RWPE1 (cell line): Measurements from ENCODE around the gene ETNK2.

Experiments
- CTCF ChIA-PET: fragments of 350-600 bp; sonication (Branson Sonifier 250); formaldehyde crosslinking; extraction: SDS; loops from one replicate; lab custom pipeline; 2021; lab: Yijun Ruan, JAX
- POLR2A ChIA-PET: fragments of 400-600 bp; formaldehyde crosslinking; extraction: SDS; loops from one replicate; lab custom pipeline; 2020; ENCODE audit warnings: antibody characterized with exemption; ENCODE audit not compliant: low non-redundant PET; lab: Yijun Ruan, JAX
- DNase-seq: peaks from one replicate; pipeline ENCODE4 v3.0.0; 2012; ENCODE audit warnings: low spot score
- H3K27ac ChIP-seq: fragments of 450-650 bp; 2 replicates; pipeline ENCODE4 v1.5.1; 2017
- TF ChIP-seq, protein P1 (sequence below): fragments of 450-650 bp; conservative IDR thresholded peaks from 2 replicates; pipeline ENCODE4 v1.5.1; 2017; ENCODE audit warnings: low read depth, mild to moderate bottlenecking

Gene ETNK2

GRCh38 chr1:204130178-204130577, 21.7 kb downstream of the ETNK2 start:
- ChIA-PET CTCF (interaction anchor here (1.0 to 5.5 kb wide), 11 partner anchors 9 to 269 kb away, joined by 3 to 163 read pairs (median 6); partner anchors contain the start of gene SOX13), POLR2A (no interaction called here)
- no peak for DNase-seq
- peak overlapping the region; percentile 89 for H3K27ac ChIP-seq
- TF ChIP-seq, protein P1, sequence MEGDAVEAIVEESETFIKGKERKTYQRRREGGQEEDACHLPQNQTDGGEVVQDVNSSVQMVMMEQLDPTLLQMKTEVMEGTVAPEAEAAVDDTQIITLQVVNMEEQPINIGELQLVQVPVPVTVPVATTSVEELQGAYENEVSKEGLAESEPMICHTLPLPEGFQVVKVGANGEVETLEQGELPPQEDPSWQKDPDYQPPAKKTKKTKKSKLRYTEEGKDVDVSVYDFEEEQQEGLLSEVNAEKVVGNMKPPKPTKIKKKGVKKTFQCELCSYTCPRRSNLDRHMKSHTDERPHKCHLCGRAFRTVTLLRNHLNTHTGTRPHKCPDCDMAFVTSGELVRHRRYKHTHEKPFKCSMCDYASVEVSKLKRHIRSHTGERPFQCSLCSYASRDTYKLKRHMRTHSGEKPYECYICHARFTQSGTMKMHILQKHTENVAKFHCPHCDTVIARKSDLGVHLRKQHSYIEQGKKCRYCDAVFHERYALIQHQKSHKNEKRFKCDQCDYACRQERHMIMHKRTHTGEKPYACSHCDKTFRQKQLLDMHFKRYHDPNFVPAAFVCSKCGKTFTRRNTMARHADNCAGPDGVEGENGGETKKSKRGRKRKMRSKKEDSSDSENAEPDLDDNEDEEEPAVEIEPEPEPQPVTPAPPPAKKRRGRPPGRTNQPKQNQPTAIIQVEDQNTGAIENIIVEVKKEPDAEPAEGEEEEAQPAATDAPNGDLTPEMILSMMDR, result no peak

GRCh38 chr1:204128964-204129896, 22.6 kb downstream of the ETNK2 start:
- POLR2A ChIA-PET, result interaction anchor here (0.6 kb wide), 1 partner anchor 209 kb away, joined by 6 read pairs; no protein-coding TSS in a partner anchor
- DNase-seq, result peak; percentile 71
- TF ChIP-seq, protein P1, result peak; percentile 75
- CTCF ChIA-PET, result interaction anchor here (0.5 to 5.5 kb wide), 42 partner anchors 9 to 1044 kb away, joined by 3 to 163 read pairs (median 4); partner anchors contain the start of genes SNRPE and SOX13
- H3K27ac ChIP-seq, result peak overlapping the region; percentile 89

DNA sequence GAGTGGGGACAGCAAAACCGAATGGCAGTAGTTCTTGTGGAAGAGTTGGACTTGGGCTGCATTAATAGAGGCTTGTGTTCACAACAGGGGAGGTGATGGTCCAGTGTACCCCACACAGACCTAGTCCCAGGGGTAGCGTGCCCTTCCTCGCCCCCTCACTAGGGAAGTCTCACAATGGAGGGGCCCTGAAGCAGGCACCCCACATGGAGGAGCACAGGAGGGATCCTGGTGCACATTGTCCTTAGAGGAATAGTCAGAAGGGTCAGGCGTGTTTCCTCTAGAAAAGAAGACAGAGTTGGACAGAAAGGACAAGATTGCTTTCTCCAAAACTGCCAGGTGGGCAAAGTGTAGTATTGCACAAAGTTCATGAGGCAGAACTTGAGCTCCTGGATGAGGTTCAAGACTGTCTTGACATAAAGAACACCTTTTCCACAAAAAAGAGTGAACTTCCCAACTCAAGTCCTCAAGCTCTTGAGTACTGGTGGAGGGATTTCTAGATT, 23.3 kb downstream of the ETNK2 start:
- peak overlapping the region; percentile 89 for H3K27ac ChIP-seq
- TF ChIP-seq, protein P1, result no peak
- POLR2A ChIA-PET, result no interaction called here
- DNase-seq, result no peak
- CTCF ChIA-PET, result interaction anchor here (0.5 to 5.5 kb wide), 25 partner anchors 8 to 291 kb away, joined by 3 to 163 read pairs (median 7); partner anchors contain the start of genes SNRPE and SOX13

DNA sequence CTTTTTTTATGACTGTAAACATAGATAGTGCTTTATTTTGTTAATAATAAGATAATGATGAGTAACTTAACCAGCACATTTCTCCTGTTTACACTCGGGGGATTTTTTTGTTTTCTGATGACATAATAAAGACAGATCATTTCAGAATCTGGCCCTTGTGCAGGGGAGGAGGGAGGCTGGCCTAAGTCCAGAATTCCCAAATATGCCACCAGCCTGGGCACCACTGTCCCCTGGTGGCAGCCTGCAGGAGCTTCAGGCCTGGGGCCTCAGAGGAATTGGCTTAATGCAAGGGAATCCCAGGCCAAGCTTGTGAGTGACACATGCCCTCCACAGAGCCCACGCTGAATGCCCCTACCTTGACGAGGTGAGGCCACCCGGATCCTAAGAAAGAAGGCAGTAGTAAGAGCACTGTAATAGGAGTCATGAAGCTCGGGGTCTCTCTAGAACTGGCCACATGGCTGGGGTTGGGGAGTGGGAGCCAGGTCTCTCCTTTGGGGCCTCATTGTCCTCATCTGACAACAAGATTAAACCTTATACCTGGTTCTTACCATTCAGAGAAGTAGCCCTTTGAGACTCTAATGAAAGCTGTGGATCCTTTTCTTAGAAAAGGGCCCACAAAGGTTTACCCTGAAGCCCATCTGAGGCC, 24.1 kb downstream of the ETNK2 start:
- POLR2A ChIA-PET, result interaction anchor here (0.6 to 0.8 kb wide), 2 partner anchors 256 to 308 kb away, joined by 3 read pairs; no protein-coding TSS in a partner anchor
- DNase-seq, result peak; percentile 93
- TF ChIP-seq, protein P1, result peak; percentile 97
- CTCF ChIA-PET, result interaction anchor here (0.6 to 5.5 kb wide), 34 partner anchors 9 to 329 kb away, joined by 3 to 163 read pairs (median 5); partner anchors contain the start of genes SNRPE and SOX13
- peak overlapping the region; percentile 50 for H3K27ac ChIP-seq

DNA sequence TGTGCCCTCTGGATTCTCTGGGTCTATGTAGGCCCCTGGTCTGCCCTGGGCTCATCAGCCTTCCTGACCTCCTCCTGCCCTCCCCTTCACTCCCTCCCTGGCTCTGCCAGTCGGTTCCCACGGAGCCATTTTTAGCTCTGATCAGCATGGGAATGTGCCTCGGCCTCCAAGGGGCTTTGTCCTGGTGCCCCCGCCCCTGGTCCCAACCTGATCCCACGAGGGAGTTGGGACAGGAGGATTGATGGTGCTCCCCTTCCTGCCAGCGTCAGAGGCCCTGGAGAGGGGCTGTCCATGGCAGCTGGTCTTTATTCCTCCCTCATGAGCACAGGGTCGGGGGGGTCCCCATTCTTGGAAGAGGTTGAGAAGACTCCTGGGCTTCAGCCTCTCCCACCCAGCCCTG, 24.9 kb downstream of the ETNK2 start:
- CTCF ChIA-PET, result interaction anchor here (0.5 to 5.5 kb wide), 11 partner anchors 11 to 1001 kb away, joined by 3 to 163 read pairs (median 7); partner anchors contain the start of gene SOX13
- no peak for DNase-seq
- POLR2A ChIA-PET, result no interaction called here
- peak overlapping the region; percentile 39 for H3K27ac ChIP-seq
- TF ChIP-seq, protein P1, result no peak

- peak overlapping the region; percentile 39 for H3K27ac ChIP-seq
- POLR2A ChIA-PET, result no interaction called here
- DNase-seq, result no peak
- TF ChIP-seq, protein P1, result no peak
- CTCF ChIA-PET, result interaction anchor here (0.5 to 5.5 kb wide), 5 partner anchors 52 to 1027 kb away, joined by 3 to 163 read pairs (median 4); partner anchors contain the start of gene SOX13
These were observed 25.5 kb downstream of the ETNK2 start for GRCh38 chr1:204126386-204126785.
